ENCODE data around the gene XAF1. TPM values are rescaled to one million over a fixed set of nuclear protein-coding genes. Genes with fewer than 3 reads are reported as not detected.

The XAF1 gene
- total and polyA plus RNA-seq, 10 of the 15 experiments (the other 5 are each of a cell fraction or from before 2014, with no cell fraction given): 16.3 to 59.1 (median 44.6) TPM

DNA sequence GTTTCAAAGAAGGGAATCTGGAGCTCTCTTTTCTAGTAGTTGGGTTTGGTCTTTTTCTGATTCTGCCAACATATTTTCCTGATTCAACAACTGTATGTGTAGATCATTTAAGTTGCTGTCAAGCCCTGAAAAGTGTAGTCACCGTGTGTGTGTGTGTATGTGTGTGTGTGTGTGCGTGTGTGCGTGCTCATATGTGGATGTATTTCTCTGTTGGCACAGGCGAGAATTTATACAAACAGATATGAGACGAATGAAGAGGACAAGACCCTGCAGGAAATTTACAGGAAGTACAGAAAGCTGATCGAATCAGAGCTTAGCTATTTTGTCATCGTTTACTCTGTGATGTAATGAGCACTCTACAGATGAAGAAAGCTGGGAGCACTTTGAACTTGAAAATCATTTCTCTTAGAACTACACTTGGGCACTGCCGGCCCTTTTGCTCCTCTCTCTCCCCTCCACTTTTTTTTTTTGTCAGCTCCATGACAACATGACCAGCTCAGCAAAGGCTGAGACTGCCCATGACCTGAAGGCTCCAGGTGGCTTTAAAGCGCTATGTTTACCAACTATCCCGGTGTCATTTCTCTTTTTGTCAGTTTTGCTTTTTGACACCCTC, 31.3 kb downstream of the XAF1 start:
- ATAC-seq (no peak), FAIRE-seq (no peak), DNase-seq (ENCODE audit: low read depth, low spot score) (no peak)
- Histone ChIP-seq H3K4me1 (ENCODE audit: control insufficient read depth, insufficient read depth, low read length) (no peaks in the 10 kb centered on the region), H4K20me1 (ENCODE audit: control insufficient read depth, insufficient read depth) (no peaks in the 10 kb centered on the region), H3K79me2 (ENCODE audit: control insufficient read depth, insufficient read depth, low read length) (no peaks in the 10 kb centered on the region), H3K9me3 (replicated peaks; ENCODE audit: control insufficient read depth, insufficient read depth, low read length) (no peaks in the 10 kb centered on the region), H3K4me3 (no peak overlapping the region), H2AFZ (ENCODE audit: control insufficient read depth, low read depth, low read length) (no peak overlapping the region), H3K4me2 (ENCODE audit: control insufficient read depth, insufficient read depth) (no peak overlapping the region), H3K9ac (ENCODE audit: control insufficient read depth, insufficient read depth, low read length) (no peak overlapping the region), H3K27ac (ENCODE audit: control insufficient read depth, insufficient read depth) (no peak overlapping the region), H3K27me3 (replicated peaks in 1 of 2; ENCODE audit: control insufficient read depth in 2 of 2, insufficient read depth in 2 of 2, low read length in 1 of 2) (no peaks in the 10 kb centered on the region; a peak in 1 of 4 replicates), H3K36me3 (ENCODE audit: control insufficient read depth in 2 of 2, insufficient read depth in 2 of 2, low read length in 1 of 2) (no peaks in the 10 kb centered on the region)
- intact Hi-C loops (cut with micrococcal nuclease; ENCODE audit: unreplicated experiment) (no loop called here), in situ Hi-C loops (cut with MboI) (no loop called here)
- TF ChIP-seq NBN (IDR thresholded peaks at IDR 0.05): no peak
- TF ChIP-seq STAT3 (IDR thresholded peaks at IDR 0.05; ENCODE audit: low read depth, low read length): no peak
- no peak for TF ChIP-seq GABPA (IDR thresholded peaks at IDR 0.05; ENCODE audit: low read depth)
- no peak for TF ChIP-seq WRNIP1 (IDR thresholded peaks at IDR 0.05; ENCODE audit: borderline replicate concordance, low read depth, low read length)
- no peak for TF ChIP-seq TCF3 (IDR thresholded peaks at IDR 0.05; ENCODE audit: borderline replicate concordance, insufficient read depth, low read depth, low read length)
- no peak for TF ChIP-seq TAF1 (IDR thresholded peaks at IDR 0.05; ENCODE audit: borderline replicate concordance, low read depth, low read length)
- SMC1A ChIA-PET (ENCODE audit: uncharacterized antibody, unreplicated experiment): no interaction called here
- RAD21 ChIA-PET (ENCODE audit: unreplicated experiment): no interaction called here
- WGBS (ENCODE audit: insufficient coverage, insufficient replicate concordance, low lambda C conversion rate, missing lambda C conversion rate): 30% methylated on average over 10 of the region's 10 CpGs
- POLR2A ChIA-PET: no interaction called here
- BruUV-seq (replicated peaks): no TSS peak
- CTCF ChIA-PET: no interaction called here

DNA sequence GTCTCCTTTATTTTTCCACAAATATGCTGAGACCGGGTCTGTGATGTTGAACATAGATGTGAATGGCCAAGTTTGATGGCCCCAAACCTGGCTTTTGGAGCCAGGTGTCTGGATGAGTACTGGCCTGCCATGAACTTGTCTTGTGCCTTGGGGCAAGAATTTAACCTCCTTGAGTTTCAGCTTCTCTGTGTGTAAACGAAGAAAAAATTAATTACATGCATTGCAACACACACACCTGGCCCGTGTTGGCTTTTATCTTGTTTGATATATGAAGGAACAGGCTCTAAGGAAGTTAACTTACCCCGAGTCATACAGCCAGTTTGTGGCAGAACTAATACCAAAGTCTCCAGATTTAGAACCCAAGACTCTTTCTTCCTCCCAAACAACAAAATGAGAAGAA, 33.3 kb downstream of the XAF1 start:
- POLR2A ChIA-PET: no interaction called here
- no peak overlapping the region for H3K4me2 ChIP-seq (ENCODE audit: control insufficient read depth, insufficient read depth)
- H3K9me3 ChIP-seq (replicated peaks; ENCODE audit: control insufficient read depth, insufficient read depth, low read length): no peaks in the 10 kb centered on the region
- H3K9ac ChIP-seq (ENCODE audit: control insufficient read depth, insufficient read depth, low read length): no peak overlapping the region
- RAD21 ChIA-PET (ENCODE audit: unreplicated experiment): no interaction called here
- no peak overlapping the region for H3K4me3 ChIP-seq
- FAIRE-seq (no peak), DNase-seq (ENCODE audit: low read depth, low spot score) (no peak), ATAC-seq (no peak)
- H3K27me3 ChIP-seq (replicated peaks in 1 of 2; ENCODE audit: control insufficient read depth in 2 of 2, insufficient read depth in 2 of 2, low read length in 1 of 2): no peaks in the 10 kb centered on the region; a peak in 1 of 4 replicates
- in situ Hi-C loops (cut with MboI): no loop called here
- no peak overlapping the region for H2AFZ ChIP-seq (ENCODE audit: control insufficient read depth, low read depth, low read length)
- CTCF ChIA-PET: interaction anchor here (1.2 kb wide), 1 partner anchor 9 kb away, joined by 3 read pairs; no protein-coding TSS in a partner anchor
- intact Hi-C loops (cut with micrococcal nuclease; ENCODE audit: unreplicated experiment): no loop called here
- H3K79me2 ChIP-seq (ENCODE audit: control insufficient read depth, insufficient read depth, low read length): no peaks in the 10 kb centered on the region
- BruUV-seq (replicated peaks): no TSS peak
- SMC1A ChIA-PET (ENCODE audit: uncharacterized antibody, unreplicated experiment): no interaction called here
- WGBS (ENCODE audit: insufficient coverage, insufficient replicate concordance, low lambda C conversion rate, missing lambda C conversion rate): 20% methylated on average over 4 of the region's 4 CpGs
- no peaks in the 10 kb centered on the region for H4K20me1 ChIP-seq (ENCODE audit: control insufficient read depth, insufficient read depth)
- no peaks in the 10 kb centered on the region for H3K4me1 ChIP-seq (ENCODE audit: control insufficient read depth, insufficient read depth, low read length)
- H3K27ac ChIP-seq (ENCODE audit: control insufficient read depth, insufficient read depth): no peak overlapping the region
- no peaks in the 10 kb centered on the region for H3K36me3 ChIP-seq (ENCODE audit: control insufficient read depth in 2 of 2, insufficient read depth in 2 of 2, low read length in 1 of 2)
- no peak for TF ChIP-seq SMARCA5 (IDR thresholded peaks at IDR 0.05)
- no peak for TF ChIP-seq PAX5 (IDR thresholded peaks at IDR 0.05; ENCODE audit: borderline replicate concordance, low read depth, low read length)
- no peak for TF ChIP-seq SIN3A (IDR thresholded peaks at IDR 0.05; ENCODE audit: low read depth, low read length)
- TF ChIP-seq, protein P1, sequence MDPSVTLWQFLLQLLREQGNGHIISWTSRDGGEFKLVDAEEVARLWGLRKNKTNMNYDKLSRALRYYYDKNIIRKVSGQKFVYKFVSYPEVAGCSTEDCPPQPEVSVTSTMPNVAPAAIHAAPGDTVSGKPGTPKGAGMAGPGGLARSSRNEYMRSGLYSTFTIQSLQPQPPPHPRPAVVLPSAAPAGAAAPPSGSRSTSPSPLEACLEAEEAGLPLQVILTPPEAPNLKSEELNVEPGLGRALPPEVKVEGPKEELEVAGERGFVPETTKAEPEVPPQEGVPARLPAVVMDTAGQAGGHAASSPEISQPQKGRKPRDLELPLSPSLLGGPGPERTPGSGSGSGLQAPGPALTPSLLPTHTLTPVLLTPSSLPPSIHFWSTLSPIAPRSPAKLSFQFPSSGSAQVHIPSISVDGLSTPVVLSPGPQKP (IDR thresholded peaks at IDR 0.05; ENCODE audit: low read depth, low read length): no peak
- TF ChIP-seq HDAC6 (IDR thresholded peaks at IDR 0.05; ENCODE audit: unreplicated experiment): no peak
- no peak for TF ChIP-seq TCF3 (IDR thresholded peaks at IDR 0.05; ENCODE audit: borderline replicate concordance, insufficient read depth, low read depth, low read length)
- TF ChIP-seq ZBED1 (IDR thresholded peaks at IDR 0.05; ENCODE audit: borderline replicate concordance): no peak
- TF ChIP-seq BCLAF1 (IDR thresholded peaks at IDR 0.05): no peak
